WTC11 (cell line): ENCODE measurements around the gene FREM2. TPM values are rescaled to one million over a fixed set of nuclear protein-coding genes. Genes with fewer than 3 reads are reported as not detected.

Experiments
- ATAC-seq: fragments of 200-7000 bp; cut with Tn5 transposase; 2 replicates; pipeline ENCODE4 v1.10.0; 2021; ENCODE audit warnings: mild to moderate bottlenecking, moderate library complexity
- CTCF ChIA-PET: fragments of 300-600 bp; sonication (Branson Sonifier 250); formaldehyde crosslinking; loops from one replicate; lab custom pipeline; 2021; ENCODE audit warnings: antibody characterized with exemption; lab: Charles Lee
- POLR2A ChIA-PET: fragments of 350-600 bp; sonication (Branson Sonifier 250); formaldehyde crosslinking; loops from one replicate; lab custom pipeline; 2021; ENCODE audit warnings: antibody characterized with exemption; lab: Charles Lee
- DNase-seq: peaks from one replicate; pipeline ENCODE4 v3.0.0; 2021; ENCODE audit warnings: low spot score
- H3K27ac Mint-ChIP-seq: 2 replicates; pipeline ENCODE4 v1.8.0; 2021; ENCODE audit warnings: mixed read lengths
- H3K27me3 Mint-ChIP-seq: 2 replicates; pipeline ENCODE4 v1.8.0; 2021; ENCODE audit warnings: low read depth, mild to moderate bottlenecking, moderate library complexity, mixed read lengths
- H3K36me3 Mint-ChIP-seq: 2 replicates; pipeline ENCODE4 v1.8.0; 2021; ENCODE audit warnings: mixed read lengths
- H3K4me1 Mint-ChIP-seq: 2 replicates; pipeline ENCODE4 v1.8.0; 2022; ENCODE audit warnings: mixed read lengths
- H3K4me3 Mint-ChIP-seq: 2 replicates; pipeline ENCODE4 v1.8.0; 2021; ENCODE audit warnings: mild to moderate bottlenecking, moderate library complexity, mixed read lengths
- H3K9me3 Mint-ChIP-seq: 2 replicates; pipeline ENCODE4 v1.8.0; 2021; ENCODE audit warnings: mixed read lengths
- AFF4 ChIP-seq: sonication (generic); formaldehyde crosslinking; IDR thresholded peaks from 2 replicates; pipeline ENCODE4 v1.8.1; 2023; ENCODE audit warnings: mild to moderate bottlenecking, missing genetic modification reagents, borderline replicate concordance
- AR ChIP-seq: fragments of 250-450 bp; sonication (Bioruptor Pico); IDR thresholded peaks from 2 replicates; pipeline ENCODE4 v1.9.0; 2021; ENCODE audit warnings: mild to moderate bottlenecking
- CBFB ChIP-seq: sonication (generic); formaldehyde crosslinking; IDR thresholded peaks from 2 replicates; pipeline ENCODE4 v1.8.1; 2022; ENCODE audit warnings: mild to moderate bottlenecking, low read depth, missing genetic modification reagents
- FOXJ3 ChIP-seq: sonication (generic); formaldehyde crosslinking; IDR thresholded peaks from 2 replicates; pipeline ENCODE4 v1.9.0; 2021; ENCODE audit warnings: missing genetic modification reagents, mild to moderate bottlenecking, borderline replicate concordance
- MYBL2 ChIP-seq: sonication (generic); formaldehyde crosslinking; IDR thresholded peaks from 2 replicates; pipeline ENCODE4 v1.8.1; 2023; ENCODE audit warnings: mild to moderate bottlenecking, moderate library complexity, missing genetic modification reagents
- RELA ChIP-seq: sonication (generic); formaldehyde crosslinking; IDR thresholded peaks from 2 replicates; pipeline ENCODE4 v1.8.1; 2022; ENCODE audit warnings: missing genetic modification reagents, mild to moderate bottlenecking, borderline replicate concordance
- SMAD4 ChIP-seq: sonication (generic); formaldehyde crosslinking; IDR thresholded peaks from 2 replicates; pipeline ENCODE4 v1.8.0; 2022; ENCODE audit warnings: mild to moderate bottlenecking, missing genetic modification reagents
- STAT6 ChIP-seq: sonication (generic); formaldehyde crosslinking; conservative IDR thresholded peaks from 2 replicates; pipeline ENCODE4 v1.8.1; 2023; ENCODE audit warnings: mild to moderate bottlenecking, low read depth, missing genetic modification reagents, moderate library complexity
- TEAD4 ChIP-seq: sonication (generic); formaldehyde crosslinking; IDR thresholded peaks from 2 replicates; pipeline ENCODE4 v1.8.0; 2022; ENCODE audit warnings: mild to moderate bottlenecking, missing genetic modification reagents
- ZBTB43 ChIP-seq: sonication (generic); formaldehyde crosslinking; IDR thresholded peaks from 2 replicates; pipeline ENCODE4 v1.8.1; 2023; ENCODE audit warnings: mild to moderate bottlenecking, missing genetic modification reagents
- ZNF219 ChIP-seq: sonication (generic); formaldehyde crosslinking; IDR thresholded peaks from 2 replicates; pipeline ENCODE4 v1.8.0; 2023; ENCODE audit warnings: missing genetic modification reagents, mild to moderate bottlenecking, borderline replicate concordance
- ZNF416 ChIP-seq: fragments of 250-450 bp; sonication (Bioruptor Pico); IDR thresholded peaks from 2 replicates; pipeline ENCODE4 v1.9.0; 2021; ENCODE audit warnings: mild to moderate bottlenecking, inconsistent platforms
- total RNA-seq: library from RNA; stranded (reverse); gene quantifications from 3 replicates; pipeline ENCODE4 v1.2.3, GENCODE V29; 2021
- TF ChIP-seq, protein P1 (sequence below): sonication (generic); formaldehyde crosslinking; IDR thresholded peaks from 2 replicates; pipeline ENCODE4 v1.8.1; 2023; ENCODE audit warnings: mild to moderate bottlenecking, moderate library complexity, missing genetic modification reagents
- TF ChIP-seq, protein P2 (sequence below): fragments of 200-600 bp; IDR thresholded peaks from 2 replicates; pipeline ENCODE4 v1.8.0; 2022; ENCODE audit warnings: antibody characterized with exemption
- TF ChIP-seq, protein P3 (sequence below): fragments of 250-450 bp; sonication (Bioruptor Pico); IDR thresholded peaks from 2 replicates; pipeline ENCODE4 v1.8.0; 2021; ENCODE audit warnings: mild to moderate bottlenecking
- TF ChIP-seq, protein P4 (sequence below): fragments of 250-450 bp; sonication (Bioruptor Pico); IDR thresholded peaks from 2 replicates; pipeline ENCODE4 v1.9.0; 2021; ENCODE audit warnings: mild to moderate bottlenecking, borderline replicate concordance

Gene FREM2
- total RNA-seq, 1 experiment from 2014 or later = 23.7 TPM

GRCh38 chr13:38705365-38705764 is 18.5 kb downstream of the FREM2 start:
- H3K4me3 Mint-ChIP-seq = no peak overlapping the region
- H3K27ac Mint-ChIP-seq = no peak overlapping the region
- DNase-seq = no peak
- peaks cover 21% of the 10 kb centered on the region for H3K4me1 Mint-ChIP-seq
- H3K27me3 Mint-ChIP-seq = no peaks in the 10 kb centered on the region
- CTCF ChIA-PET = interaction anchor here (0.6 kb wide), 1 partner anchor 319 kb away, joined by 5 read pairs; no protein-coding TSS in a partner anchor
- no peak for TF ChIP-seq RELA (CRISPR knock-in tag)
- no peak for TF ChIP-seq MYBL2 (CRISPR knock-in tag)
- TF ChIP-seq, protein P1, sequence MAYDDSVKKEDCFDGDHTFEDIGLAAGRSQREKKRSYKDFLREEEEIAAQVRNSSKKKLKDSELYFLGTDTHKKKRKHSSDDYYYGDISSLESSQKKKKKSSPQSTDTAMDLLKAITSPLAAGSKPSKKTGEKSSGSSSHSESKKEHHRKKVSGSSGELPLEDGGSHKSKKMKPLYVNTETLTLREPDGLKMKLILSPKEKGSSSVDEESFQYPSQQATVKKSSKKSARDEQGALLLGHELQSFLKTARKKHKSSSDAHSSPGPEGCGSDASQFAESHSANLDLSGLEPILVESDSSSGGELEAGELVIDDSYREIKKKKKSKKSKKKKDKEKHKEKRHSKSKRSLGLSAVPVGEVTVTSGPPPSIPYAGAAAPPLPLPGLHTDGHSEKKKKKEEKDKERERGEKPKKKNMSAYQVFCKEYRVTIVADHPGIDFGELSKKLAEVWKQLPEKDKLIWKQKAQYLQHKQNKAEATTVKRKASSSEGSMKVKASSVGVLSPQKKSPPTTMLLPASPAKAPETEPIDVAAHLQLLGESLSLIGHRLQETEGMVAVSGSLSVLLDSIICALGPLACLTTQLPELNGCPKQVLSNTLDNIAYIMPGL (CRISPR knock-in tag) = no peak
- no peak for TF ChIP-seq AR (CRISPR knock-in tag)
- no peak for TF ChIP-seq FOXJ3
- TF ChIP-seq, protein P2, sequence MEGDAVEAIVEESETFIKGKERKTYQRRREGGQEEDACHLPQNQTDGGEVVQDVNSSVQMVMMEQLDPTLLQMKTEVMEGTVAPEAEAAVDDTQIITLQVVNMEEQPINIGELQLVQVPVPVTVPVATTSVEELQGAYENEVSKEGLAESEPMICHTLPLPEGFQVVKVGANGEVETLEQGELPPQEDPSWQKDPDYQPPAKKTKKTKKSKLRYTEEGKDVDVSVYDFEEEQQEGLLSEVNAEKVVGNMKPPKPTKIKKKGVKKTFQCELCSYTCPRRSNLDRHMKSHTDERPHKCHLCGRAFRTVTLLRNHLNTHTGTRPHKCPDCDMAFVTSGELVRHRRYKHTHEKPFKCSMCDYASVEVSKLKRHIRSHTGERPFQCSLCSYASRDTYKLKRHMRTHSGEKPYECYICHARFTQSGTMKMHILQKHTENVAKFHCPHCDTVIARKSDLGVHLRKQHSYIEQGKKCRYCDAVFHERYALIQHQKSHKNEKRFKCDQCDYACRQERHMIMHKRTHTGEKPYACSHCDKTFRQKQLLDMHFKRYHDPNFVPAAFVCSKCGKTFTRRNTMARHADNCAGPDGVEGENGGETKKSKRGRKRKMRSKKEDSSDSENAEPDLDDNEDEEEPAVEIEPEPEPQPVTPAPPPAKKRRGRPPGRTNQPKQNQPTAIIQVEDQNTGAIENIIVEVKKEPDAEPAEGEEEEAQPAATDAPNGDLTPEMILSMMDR = no peak
- TF ChIP-seq CBFB = no peak
- TF ChIP-seq ZBTB43 (CRISPR knock-in tag) = no peak
- TF ChIP-seq, protein P3, sequence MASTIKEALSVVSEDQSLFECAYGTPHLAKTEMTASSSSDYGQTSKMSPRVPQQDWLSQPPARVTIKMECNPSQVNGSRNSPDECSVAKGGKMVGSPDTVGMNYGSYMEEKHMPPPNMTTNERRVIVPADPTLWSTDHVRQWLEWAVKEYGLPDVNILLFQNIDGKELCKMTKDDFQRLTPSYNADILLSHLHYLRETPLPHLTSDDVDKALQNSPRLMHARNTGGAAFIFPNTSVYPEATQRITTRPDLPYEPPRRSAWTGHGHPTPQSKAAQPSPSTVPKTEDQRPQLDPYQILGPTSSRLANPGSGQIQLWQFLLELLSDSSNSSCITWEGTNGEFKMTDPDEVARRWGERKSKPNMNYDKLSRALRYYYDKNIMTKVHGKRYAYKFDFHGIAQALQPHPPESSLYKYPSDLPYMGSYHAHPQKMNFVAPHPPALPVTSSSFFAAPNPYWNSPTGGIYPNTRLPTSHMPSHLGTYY (CRISPR knock-in tag) = no peak
- TF ChIP-seq TEAD4 (CRISPR knock-in tag) = no peak
- no peak for TF ChIP-seq ZNF219 (CRISPR knock-in tag)
- no peak for TF ChIP-seq AFF4 (CRISPR knock-in tag)
- no peak for TF ChIP-seq SMAD4 (CRISPR knock-in tag)
- TF ChIP-seq, protein P4, sequence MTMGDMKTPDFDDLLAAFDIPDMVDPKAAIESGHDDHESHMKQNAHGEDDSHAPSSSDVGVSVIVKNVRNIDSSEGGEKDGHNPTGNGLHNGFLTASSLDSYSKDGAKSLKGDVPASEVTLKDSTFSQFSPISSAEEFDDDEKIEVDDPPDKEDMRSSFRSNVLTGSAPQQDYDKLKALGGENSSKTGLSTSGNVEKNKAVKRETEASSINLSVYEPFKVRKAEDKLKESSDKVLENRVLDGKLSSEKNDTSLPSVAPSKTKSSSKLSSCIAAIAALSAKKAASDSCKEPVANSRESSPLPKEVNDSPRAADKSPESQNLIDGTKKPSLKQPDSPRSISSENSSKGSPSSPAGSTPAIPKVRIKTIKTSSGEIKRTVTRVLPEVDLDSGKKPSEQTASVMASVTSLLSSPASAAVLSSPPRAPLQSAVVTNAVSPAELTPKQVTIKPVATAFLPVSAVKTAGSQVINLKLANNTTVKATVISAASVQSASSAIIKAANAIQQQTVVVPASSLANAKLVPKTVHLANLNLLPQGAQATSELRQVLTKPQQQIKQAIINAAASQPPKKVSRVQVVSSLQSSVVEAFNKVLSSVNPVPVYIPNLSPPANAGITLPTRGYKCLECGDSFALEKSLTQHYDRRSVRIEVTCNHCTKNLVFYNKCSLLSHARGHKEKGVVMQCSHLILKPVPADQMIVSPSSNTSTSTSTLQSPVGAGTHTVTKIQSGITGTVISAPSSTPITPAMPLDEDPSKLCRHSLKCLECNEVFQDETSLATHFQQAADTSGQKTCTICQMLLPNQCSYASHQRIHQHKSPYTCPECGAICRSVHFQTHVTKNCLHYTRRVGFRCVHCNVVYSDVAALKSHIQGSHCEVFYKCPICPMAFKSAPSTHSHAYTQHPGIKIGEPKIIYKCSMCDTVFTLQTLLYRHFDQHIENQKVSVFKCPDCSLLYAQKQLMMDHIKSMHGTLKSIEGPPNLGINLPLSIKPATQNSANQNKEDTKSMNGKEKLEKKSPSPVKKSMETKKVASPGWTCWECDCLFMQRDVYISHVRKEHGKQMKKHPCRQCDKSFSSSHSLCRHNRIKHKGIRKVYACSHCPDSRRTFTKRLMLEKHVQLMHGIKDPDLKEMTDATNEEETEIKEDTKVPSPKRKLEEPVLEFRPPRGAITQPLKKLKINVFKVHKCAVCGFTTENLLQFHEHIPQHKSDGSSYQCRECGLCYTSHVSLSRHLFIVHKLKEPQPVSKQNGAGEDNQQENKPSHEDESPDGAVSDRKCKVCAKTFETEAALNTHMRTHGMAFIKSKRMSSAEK (CRISPR knock-in tag) = no peak
- no peak for TF ChIP-seq STAT6 (CRISPR knock-in tag)
- no peak for TF ChIP-seq ZNF416 (CRISPR knock-in tag)
- no peaks in the 10 kb centered on the region for H3K9me3 Mint-ChIP-seq
- POLR2A ChIA-PET = no interaction called here
- no peak for ATAC-seq
- no peaks in the 10 kb centered on the region for H3K36me3 Mint-ChIP-seq
